Suprapubic skin (tissue), 4 donors: ENCODE results near the gene KLHDC8A.

ENCODE experiments used
- CTCF ChIP-seq, 2 donors: fragments of 200-600 bp in 1 of 2; fragments of 450-650 bp in 1 of 2; sonication (generic) in 1 of 2; IDR thresholded peaks; one replicate each; pipeline ENCODE4 v1.5.1; 2016 to 2019; ENCODE audit warnings: antibody characterized with exemption in 2 of 2, mild to moderate bottlenecking in 1 of 2, moderate library complexity in 1 of 2
- POLR2A ChIP-seq, 2 donors: fragments of 450-650 bp; IDR thresholded peaks; one replicate each; pipeline ENCODE4 v1.6.1; 2017; ENCODE audit warnings: antibody characterized with exemption in 2 of 2, mild to moderate bottlenecking in 2 of 2, moderate library complexity in 2 of 2
- POLR2AphosphoS5 ChIP-seq, 3 donors: sonication (generic); formaldehyde crosslinking; IDR thresholded peaks; one replicate each; pipeline ENCODE4 v1.6.1; 2017; ENCODE audit warnings: antibody characterized with exemption in 3 of 3

- peak in 1 of 2 donors; percentile 49 for TF ChIP-seq CTCF (IDR thresholded peaks at IDR 0.05)
- peak; percentile 17 to 25 for TF ChIP-seq POLR2A (IDR thresholded peaks at IDR 0.05)
- no peak for TF ChIP-seq POLR2AphosphoS5 (IDR thresholded peaks at IDR 0.05)
Measured at GRCh38 chr1:205321162-205321958, 35.4 kb downstream of the KLHDC8A start, which contains the start of gene NUAK2.
